SKM-1 (cell line): ENCODE data around the gene RPL9.
"Not testable (repeated sequence)": the region's sequence is repeated elsewhere in the genome, so short reads cannot be mapped to it uniquely, and the experiment has no call there.

Source experiments
- DNase-seq: peaks from one replicate; lab custom pipeline; 2025; ENCODE audit not compliant: unreplicated experiment; lab: John Stamatoyannopoulos, UW

RPL9 gene

DNA sequence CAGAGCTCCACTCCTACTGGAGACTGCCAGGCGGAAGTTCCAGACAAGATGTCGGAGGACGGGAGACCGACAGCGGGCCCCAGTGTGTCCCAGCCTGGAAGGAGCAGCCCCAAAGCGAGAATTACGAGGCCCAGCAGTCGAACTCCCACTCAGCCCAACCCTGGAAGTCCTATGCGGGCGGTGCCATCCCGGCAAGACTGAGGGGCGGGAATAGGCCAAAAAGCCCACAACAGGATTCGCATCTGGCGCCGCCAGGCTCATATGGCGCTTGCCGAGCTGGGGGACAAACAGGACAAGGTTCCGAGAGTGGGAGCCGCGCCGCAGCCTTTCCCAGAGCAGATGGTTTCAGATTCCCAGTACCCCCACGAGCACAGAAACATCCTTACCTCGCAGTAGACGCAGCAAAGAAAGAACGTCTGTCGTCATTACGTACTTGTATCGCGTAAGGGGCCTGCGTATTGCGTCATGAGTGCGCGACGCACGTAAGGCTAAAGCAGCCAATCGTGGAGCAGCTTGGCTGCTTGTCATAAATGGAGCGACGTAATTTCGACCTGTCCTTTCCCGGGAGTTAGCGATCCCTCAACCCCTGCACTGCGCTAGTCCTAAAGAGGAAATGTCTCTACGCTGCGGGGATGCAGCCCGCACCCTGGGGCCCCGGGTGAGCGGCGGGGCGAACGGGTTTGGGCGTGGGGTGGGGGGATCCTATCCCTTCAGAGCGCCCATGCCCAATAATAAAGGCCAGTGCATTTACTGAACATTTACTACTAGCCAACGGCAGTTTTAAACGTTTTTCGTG is at the start of gene RPL9, which contains the start of gene LIAS:
RPL9 (minus strand) TSS at position 418 of the 796 bp plus-strand sequence. CDS start 483 bp downstream, outside the sequence.
LIAS (plus strand) TSS at position 552 of the 796 bp plus-strand sequence; CDS start at position 614, 62 bp downstream.
- peak; percentile 96 for DNase-seq

DNA sequence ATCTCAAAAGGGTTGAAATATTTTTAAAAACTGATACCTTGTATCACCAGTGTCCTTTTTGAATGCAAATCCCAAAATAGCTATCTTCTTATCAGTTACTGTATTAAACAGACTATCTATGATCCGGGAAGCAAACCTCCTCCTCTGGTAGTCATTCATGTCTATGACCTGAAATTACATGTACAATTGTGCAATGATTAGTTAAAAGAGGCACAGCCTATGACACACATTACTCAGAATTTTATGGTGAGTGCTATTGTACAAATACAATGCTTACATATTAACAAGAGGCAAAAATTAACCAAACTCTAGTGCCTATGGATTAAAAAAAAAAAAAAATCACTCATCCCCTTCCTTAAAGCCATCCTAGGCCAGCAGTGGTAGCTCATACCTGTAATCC is 46.9 kb upstream of the RPL9 start:
- no peak for DNase-seq

DNA sequence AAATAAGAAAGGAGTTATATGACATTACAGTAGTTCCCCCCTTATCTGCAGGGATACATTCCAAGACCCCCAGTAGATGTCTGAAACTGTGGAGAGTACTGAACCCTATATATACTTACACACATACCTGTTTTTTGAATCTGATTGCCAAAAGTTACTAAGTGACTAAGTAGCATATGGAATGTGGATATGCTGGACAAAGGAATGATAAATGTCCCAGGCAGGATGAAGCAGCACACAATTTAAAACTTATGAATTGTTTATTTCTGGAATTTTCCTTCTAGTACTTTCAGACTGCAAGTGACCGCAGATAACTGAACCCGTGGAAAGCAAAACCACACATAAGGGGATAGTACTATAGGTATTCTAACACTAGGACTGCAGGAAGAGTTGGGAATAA is 45.8 kb upstream of the RPL9 start:
- no peak for DNase-seq

DNA sequence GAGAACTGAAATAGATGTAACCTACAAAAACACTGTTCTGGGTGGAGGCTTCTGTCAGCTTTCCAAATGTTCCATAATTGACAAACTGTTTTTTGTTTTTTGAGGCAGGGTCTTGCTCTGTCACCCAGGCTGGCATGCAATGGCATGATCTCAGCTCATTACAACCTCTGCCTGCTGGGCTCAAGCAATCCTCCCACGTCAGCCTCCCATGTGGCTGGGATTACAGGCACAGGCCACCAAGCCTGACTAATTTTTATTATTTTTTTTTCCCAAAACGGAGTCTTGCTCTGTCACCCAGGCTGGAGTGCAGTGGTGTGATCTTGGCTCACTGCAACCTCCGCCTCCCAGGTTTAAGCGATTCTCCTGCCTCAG is 43.9 kb upstream of the RPL9 start:
- not testable (repeated sequence) for DNase-seq

DNA sequence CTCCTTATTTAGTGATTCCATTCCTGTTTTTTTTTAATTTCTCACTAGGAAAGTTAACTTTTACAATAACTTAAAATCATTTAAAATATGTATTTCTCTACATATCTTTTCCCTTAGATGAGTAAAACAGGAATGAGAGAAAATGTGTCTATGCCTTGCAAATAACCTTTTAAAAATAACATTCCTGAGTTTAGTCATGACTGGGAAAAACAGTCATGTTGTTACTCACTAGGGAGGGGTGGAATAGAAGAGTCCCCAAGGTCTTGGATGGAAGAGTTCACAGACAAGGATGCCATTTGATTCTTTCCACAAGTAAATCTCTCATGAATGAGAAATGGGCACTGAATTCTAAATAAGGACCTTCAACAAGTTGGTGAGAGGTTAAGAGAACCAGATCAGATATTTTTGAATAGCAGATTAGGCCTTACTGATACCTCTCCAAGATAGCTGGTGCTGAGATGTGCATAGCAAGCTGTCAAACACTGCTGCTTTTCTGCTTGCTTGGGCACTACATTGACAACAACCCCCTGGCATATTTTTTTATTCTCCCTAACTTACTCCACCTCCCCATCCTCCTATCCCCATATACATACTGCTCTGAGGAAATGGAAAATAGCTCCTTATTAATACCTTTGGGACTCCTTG is 43.4 kb upstream of the RPL9 start:
- DNase-seq = no peak

DNA sequence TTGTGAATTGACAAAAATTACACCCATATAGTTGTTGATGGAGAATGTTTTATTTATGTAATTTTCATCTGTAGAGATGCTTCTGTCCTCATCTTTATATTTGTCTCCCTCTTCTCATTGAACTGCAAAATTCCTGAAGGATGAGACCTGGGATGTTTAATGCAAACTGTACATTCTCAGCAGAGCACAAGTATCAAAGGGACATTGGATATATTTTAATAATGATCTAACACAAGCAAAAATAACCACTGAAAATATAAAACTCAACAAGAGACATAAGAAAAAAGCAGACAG is 40.0 kb upstream of the RPL9 start:
- no peak for DNase-seq

DNA sequence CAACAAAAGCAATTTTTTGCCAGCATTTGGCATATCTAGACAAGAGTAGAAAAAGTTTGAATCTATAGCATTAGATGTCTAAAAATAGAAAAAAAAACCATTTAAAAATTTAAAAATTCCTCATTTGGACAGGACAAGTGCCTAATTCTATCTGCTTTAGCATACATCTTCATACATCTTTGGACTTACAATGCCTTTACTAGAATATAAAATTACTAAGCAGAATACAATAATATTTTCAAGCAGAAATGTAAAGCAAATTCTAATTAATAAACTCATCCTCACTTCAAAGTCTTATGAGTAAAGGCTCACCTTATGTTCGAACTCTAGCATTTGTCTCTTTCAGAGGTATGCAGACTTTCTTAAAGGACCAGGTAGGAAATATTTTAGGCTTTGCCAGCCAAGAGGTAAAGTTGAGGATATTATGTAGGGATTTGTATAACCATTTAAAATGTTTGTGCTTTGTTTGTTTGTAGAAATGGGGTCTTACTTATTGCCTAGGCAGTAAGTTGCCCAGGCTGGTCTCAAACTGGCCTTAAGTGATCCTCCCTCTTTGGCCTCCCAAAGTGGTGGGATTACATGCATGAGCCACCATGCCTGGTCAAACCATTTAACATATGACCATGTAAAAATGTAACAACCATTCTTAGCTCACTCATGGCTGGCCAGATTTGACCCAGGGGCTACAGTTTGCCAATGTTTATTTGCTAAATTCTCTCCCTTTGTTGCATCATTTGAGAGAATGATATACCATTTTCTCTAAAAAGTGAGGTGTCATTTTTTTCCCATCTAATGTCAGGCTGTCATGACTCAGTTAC is 39.4 kb upstream of the RPL9 start:
- DNase-seq = no peak

DNA sequence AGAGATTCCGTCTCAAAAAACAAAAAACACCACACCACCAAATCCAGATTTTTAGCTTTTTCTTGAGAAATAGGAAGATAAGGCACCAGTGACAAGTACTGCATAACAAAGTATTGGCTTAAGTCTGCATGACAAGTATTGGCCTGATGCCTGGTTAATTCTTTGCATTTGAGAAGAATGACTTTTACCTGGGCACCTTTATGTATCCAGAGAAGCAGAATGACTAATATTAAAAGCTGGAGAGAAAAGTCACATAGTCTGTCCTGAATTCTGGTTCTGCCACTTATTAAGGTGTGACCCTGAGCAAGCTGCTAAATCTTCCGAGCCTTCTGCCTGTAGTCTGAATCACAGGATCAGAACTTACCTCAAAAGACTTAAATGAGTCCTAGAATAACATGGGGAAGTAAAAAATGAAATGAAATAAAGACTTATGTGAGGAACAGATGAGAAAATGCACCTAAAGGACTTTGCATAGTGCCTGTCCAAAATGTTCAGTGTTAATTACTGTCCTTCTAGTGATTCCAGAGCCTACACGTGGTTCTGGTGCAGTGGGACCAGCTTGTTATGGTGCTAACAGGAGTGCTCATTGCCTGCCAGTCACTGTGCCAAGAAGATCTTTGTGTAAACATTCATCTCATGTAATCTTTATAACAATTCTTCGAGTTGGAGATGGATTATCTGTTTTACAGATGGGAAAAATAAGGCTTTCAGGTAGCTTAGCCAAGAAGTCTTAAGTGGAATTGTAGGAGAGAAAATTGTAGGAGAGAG is 36.9 kb upstream of the RPL9 start:
- no peak for DNase-seq

DNA sequence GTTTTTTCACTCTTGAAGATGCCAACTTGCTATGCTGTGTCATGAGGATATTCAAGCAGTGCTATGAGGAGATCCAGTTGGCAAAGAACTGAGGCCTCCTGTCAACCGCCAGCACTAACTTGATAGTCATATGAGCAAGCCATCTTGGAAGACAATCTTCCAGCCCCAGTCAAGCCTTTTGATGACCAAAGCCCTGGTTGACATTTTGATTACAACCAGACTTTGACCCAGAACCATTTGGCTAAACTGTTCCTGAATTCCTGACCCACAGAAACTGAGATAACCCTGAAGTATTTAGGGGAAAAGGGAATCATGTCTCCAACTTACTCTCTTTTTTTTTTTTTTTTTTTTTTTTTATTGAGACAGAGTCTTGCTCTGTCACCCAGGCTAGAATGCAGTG is 35.6 kb upstream of the RPL9 start:
- DNase-seq = no peak

DNA sequence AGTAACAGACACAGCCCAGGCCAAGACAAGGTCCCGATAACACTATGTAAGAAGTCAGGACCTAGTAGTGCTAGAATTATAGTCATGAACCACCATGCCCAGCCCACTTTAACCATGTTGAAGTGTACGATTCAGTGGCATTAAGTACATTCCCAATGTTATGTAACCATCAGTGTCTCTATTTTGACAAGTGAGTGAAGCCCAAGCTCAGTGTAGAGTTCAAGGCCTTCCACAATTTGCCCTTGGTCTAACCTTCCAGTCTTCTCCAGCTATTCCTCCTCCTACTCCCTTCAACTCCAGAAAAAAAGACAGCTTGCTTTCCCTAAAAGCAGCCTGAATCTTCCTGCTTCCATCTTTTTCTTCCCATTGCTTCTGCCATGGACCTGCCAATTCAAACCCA is 31.6 kb upstream of the RPL9 start:
- no peak for DNase-seq

DNA sequence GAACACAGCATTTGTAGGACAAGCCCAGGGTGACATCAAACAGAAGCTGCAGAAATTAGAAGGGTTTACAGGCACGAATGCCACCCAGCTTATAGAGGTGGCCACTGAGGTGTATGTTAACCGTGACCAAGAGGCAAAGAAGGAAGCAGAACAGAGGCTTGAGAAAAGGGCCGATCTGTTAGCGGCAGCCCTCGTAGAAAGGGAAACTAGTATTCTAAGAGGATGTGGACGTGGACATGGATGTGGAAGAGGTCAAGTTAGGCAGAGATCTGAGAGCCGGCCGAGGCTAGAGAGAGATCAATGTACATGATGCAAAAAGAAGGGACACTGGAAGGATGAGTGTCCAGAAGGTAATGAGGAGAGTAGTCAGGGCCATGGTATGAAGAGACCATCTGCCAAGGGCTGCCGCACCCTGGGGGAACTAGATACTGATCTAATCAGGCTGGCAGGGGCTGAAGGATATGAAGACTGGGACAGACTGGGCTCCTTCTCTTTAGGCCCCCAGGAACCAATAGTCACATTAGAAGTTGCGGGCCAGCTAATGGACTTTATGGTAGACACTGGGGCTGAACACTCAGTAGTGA is 27.6 kb upstream of the RPL9 start:
- no peak for DNase-seq

DNA sequence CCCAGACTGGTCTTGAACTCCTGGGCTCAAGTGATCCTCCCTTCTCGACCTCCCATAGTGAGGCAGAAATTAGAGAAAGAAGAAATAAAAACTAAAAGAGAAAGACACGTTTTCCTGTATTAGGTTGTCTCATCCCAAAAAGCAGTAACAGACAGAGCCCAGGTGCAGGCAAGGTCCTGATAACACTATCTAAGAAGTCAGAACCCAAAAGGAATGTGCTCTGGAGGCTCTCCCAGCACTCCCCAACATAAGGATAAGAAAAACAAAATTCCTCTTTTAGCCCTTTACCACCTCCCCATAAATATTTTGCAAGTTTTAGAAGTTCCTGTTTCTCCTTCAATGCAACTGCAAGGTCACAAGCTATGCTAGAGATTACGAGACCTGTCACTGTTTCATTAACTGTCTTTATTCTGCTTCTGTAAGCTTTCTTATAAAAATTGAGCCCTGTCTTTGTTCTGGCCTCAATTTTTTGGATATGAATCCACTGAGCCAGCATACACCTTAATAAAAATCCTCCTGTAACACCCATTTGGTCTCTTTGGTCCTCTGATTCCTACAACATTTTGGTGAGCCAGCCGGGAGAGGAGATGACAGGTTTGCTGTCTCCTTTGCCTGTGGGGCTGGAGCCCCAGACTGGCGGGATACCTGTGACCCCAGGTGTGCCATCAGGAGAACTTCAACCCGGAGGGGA is 26.0 kb upstream of the RPL9 start:
- peak; percentile 43 for DNase-seq

DNA sequence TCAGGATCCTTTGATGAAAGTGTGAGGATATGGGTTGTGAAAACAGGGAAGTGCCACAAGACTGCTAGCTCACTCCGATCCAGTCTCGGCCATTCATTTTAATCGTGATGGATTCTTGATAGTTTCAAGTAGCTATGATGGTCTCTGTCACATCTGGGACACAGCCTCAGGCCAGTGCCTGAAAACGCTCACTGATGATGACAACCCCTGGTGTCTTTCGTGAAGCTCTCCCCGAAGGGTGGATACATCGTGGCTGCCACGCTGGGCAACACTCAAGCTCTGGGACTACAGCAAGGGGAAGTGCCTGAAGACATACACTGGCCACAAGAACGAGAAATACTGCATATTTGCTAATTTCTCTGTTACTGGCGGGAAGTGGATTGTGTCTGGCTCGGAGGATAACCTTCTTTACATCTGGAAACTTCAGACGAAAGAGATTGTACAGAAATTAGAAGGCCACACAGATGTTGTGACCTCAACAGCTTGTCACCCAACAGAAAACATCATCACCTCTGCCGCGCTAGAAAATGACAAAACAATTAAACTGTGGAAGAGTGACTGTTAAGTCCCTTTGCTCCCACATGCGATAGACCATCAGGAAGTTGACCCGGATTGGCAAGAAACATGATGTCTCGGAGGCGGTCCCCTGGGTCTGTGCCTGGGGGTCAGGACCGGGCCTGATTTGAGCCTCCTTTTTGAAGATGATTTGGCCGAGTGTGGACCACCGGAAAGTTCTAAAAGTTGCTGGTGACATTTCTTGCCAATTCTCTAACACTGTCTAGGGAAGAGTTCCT is 22.4 kb upstream of the RPL9 start:
- peak; percentile 76 for DNase-seq

DNA sequence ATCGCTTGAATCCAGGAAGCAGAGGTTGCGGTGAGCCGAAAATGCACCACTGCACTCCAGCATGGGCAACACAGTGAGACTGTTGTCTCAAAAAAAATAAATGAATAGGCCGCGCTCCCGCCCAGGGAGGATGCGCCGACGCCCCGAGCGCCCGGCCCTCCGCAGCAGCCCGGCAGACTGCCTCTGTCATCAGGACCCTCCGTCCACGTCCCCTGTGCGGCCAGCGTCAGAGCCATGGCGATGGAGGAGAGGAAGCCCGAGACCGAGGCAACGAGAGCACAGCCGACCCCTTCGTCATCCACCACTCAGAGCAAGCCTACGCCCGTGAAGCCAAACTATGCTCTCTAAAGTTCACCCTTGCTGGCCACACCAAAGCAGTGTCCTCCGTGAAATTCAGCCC is 21.5 kb upstream of the RPL9 start:
- no peak for DNase-seq

DNA sequence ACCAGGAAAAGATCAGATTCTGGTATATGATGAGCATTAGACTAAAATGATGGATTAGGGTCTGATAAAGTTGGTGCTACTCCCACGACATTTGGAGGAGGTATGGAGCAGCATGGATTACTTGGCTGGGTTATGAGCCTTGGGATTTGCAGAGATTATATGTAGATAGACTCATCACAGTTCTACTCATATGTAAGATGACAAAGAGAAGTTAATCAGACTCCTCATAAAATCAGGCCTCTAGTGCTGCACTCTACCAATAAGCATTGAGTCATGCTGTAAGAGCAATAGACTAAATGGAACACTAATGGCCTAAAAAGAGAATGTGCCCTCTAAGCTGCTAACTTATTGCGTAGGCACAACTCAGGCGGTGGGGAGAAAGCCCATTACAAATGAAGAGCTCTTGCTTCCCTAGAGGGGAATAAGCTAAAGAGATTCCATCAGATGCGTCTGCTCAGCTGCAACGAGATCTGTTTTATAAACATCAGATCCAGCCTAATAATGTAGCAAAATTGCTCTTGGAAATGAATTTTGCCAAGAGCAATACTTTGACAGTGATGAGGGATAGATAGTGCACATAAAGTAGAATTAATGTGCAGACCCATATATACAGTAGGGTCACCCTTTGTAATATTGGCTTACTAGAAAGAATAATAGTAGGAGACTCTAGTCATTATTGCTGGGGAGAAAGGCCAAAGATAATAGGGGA is 17.6 kb upstream of the RPL9 start:
- no peak for DNase-seq

DNA sequence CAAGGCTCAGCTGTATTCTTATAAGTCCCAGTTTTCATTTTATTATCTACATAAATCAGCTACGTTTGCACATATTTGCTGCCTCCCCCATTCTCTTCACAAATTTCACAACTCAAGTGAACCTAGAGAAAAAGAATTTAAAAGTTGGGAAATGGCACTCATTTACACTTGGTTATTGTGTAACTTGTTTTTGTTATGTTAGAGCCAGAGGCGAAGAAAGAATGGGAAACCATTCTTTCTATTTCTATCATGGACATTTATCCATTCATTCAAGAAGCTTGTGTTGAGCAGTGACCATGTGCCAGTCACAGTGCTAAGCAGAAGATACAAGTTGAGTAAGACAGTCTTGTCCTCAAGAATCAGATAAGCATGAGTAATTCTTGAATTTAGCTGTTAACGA is 13.7 kb upstream of the RPL9 start:
- DNase-seq = no peak

DNA sequence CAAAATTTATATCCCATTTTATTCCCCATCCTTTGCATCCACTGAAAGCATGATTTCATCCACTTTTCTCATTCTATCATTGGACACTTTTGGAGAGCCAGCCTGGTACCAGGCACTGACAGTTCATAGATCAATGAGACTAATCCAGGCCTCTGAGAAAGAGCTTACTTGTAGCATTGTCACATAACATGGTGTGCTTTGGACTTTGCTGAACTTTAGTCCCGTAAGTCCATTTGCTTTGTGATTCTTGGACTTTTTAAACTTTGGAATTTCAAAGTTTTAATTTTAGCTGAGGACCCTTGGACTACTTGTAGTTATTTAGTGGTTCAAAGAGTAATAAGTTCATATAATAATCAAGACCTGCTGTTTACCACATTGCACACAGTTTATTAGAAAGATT is 11.7 kb upstream of the RPL9 start:
- DNase-seq = no peak

DNA sequence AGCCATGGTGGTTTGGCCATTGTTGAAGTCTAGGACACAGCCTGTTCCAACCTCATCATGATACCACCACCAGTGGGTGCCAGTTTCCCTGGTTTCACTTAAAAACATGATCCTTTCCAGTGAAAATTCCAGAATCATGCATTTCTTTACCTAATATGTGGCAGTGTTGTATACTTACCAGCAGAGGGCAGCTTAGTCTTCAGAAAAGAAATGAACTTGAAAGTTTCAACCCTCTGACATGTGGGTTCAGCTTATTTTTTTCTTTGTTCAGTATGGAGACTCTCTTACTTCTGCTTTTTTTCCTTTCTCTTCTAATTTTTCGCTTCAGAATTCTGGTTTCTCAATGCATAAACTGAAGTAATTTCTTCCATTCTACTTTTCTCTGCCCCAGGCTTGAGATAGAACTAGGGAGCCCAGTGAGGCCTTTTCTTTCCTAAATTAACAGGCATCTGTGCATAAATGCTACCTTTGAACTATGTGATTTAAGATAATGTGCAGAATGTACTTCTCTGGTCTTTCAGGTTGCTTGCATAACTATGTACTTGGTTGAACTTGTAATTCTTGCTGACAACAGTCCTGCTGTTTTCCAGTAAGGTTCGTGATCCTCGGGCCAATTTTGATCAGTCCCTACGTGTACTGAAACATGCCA is 10.8 kb upstream of the RPL9 start:
- peak; percentile 82 for DNase-seq
